PC-9 (cell line): Measurements from ENCODE around the gene TIGAR.

Experiments used
- CTCF ChIP-seq: fragments of 200-600 bp; sonication (generic); conservative IDR thresholded peaks from 2 replicates; pipeline ENCODE4 v1.6.1; 2017; ENCODE audit warnings: mixed run types, antibody characterized with exemption, mild to moderate bottlenecking, moderate library complexity
- EZH2 ChIP-seq: fragments of 200-600 bp; sonication (generic); IDR thresholded peaks from 2 replicates; pipeline ENCODE4 v1.8.0; 2017; ENCODE audit warnings: antibody characterized with exemption, low read depth

- no peak for TF ChIP-seq CTCF
- no peak for TF ChIP-seq EZH2
Observed at GRCh38 chr12:4366090-4366489, 45.1 kb downstream of the TIGAR start.
